ENCODE data around the gene FOXB1. TPM values are rescaled to one million over a fixed set of nuclear protein-coding genes. Genes with fewer than 3 reads are reported as not detected.

The FOXB1 gene
- total RNA-seq, 1 experiment from 2014 or later: 0.64 TPM

DNA sequence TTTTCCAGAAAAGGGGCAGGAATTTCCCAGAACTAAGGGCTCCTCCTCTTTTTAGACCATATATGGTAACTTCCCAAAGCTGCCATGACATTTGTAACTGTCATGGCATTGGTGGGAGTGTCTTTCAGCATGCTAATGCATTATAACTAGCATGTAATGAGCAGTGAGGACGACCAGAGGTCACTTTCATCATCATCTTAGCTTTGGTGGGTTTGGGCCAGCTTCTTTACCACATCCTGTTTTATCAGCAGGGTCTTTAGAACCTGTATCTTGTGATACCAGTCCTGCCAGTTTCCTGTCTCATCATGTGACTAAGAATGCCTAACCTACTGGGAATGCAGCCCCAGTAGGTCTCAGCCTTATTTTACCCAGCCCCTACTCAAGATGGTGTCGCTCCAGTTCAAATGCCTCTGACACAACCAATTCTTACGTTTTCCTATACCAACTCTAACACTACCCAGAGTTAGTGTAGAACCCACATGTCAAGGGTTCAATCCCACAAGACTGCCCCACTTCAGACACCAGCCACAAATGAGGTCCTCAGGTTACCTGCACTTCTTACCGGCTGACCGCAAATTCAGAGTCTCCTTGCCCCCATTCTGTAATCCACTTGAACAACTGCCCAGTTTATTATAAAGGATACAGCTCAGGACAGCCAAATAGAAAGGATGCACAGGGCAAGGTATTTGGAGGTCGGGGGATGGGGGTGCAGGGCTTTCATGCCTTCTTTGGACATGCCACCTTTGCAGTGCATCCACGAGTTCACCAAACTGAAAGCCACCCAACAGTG lies 17.7 kb downstream of the FOXB1 start:
- intact Hi-C loops (cut with micrococcal nuclease; ENCODE audit: unreplicated experiment): no loop called here
- TF ChIP-seq TCF7L2 (IDR thresholded peaks at IDR 0.05; ENCODE audit: low read depth, low read length) (no peak), SIN3A (IDR thresholded peaks at IDR 0.05; ENCODE audit: borderline replicate concordance, insufficient read depth, low read depth, low read length) (no peak), POLR2AphosphoS5 (IDR thresholded peaks at IDR 0.05; ENCODE audit: low read depth, low read length) (no peak)
- TF ChIP-seq, protein P1, sequence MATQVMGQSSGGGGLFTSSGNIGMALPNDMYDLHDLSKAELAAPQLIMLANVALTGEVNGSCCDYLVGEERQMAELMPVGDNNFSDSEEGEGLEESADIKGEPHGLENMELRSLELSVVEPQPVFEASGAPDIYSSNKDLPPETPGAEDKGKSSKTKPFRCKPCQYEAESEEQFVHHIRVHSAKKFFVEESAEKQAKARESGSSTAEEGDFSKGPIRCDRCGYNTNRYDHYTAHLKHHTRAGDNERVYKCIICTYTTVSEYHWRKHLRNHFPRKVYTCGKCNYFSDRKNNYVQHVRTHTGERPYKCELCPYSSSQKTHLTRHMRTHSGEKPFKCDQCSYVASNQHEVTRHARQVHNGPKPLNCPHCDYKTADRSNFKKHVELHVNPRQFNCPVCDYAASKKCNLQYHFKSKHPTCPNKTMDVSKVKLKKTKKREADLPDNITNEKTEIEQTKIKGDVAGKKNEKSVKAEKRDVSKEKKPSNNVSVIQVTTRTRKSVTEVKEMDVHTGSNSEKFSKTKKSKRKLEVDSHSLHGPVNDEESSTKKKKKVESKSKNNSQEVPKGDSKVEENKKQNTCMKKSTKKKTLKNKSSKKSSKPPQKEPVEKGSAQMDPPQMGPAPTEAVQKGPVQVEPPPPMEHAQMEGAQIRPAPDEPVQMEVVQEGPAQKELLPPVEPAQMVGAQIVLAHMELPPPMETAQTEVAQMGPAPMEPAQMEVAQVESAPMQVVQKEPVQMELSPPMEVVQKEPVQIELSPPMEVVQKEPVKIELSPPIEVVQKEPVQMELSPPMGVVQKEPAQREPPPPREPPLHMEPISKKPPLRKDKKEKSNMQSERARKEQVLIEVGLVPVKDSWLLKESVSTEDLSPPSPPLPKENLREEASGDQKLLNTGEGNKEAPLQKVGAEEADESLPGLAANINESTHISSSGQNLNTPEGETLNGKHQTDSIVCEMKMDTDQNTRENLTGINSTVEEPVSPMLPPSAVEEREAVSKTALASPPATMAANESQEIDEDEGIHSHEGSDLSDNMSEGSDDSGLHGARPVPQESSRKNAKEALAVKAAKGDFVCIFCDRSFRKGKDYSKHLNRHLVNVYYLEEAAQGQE (IDR thresholded peaks at IDR 0.05; ENCODE audit: insufficient read depth in 1 of 2, low read depth in 2 of 2, low read length in 1 of 2): no peak
- TF ChIP-seq, protein P2, sequence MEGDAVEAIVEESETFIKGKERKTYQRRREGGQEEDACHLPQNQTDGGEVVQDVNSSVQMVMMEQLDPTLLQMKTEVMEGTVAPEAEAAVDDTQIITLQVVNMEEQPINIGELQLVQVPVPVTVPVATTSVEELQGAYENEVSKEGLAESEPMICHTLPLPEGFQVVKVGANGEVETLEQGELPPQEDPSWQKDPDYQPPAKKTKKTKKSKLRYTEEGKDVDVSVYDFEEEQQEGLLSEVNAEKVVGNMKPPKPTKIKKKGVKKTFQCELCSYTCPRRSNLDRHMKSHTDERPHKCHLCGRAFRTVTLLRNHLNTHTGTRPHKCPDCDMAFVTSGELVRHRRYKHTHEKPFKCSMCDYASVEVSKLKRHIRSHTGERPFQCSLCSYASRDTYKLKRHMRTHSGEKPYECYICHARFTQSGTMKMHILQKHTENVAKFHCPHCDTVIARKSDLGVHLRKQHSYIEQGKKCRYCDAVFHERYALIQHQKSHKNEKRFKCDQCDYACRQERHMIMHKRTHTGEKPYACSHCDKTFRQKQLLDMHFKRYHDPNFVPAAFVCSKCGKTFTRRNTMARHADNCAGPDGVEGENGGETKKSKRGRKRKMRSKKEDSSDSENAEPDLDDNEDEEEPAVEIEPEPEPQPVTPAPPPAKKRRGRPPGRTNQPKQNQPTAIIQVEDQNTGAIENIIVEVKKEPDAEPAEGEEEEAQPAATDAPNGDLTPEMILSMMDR (IDR thresholded peaks at IDR 0.05): no peak
- ATAC-seq: no peak

DNA sequence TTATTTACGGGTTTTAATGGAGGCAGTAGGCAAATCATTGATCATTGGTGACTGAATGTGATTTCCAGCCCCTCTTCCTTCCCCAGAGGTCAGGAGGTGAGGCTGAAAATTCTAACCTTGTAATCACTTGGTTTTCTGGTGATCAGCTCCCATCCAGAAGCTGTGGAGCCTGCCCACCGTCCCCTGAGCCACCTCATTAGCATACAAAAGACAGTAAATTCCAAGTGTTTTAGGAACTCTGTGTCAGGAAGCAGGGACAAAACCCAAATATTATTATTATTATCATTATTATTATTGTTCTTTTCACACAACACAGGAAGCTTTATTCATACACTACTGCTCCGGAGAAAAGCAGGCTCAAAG lies 18.2 kb downstream of the FOXB1 start:
- in situ Hi-C loops (cut with HindIII; ENCODE audit: low pct_unique_long_range_greater_than_20kb, low sequenced_read_pairs): no loop called here
- DNase-seq (ENCODE audit: low read depth, low spot score) (no peak), ATAC-seq (no peak)
- no peak overlapping the region for H3K4me3 ChIP-seq (ENCODE audit: low read depth in 2 of 2, low read length in 2 of 2)
- no peak overlapping the region for H3K27ac ChIP-seq (ENCODE audit: low read length)
- H3K9me3 ChIP-seq (ENCODE audit: control insufficient read depth, insufficient read depth, low read depth, low read length): no peaks in the 10 kb centered on the region
- H3K4me1 ChIP-seq (ENCODE audit: control insufficient read depth, insufficient read depth, low read length): no peaks in the 10 kb centered on the region
- CTCF ChIA-PET: no interaction called here
- H3K27me3 ChIP-seq (ENCODE audit: control insufficient read depth, insufficient read depth, low read length): no peaks in the 10 kb centered on the region
- no peak for TF ChIP-seq TCF7L2 (IDR thresholded peaks at IDR 0.05; ENCODE audit: low read depth, low read length)
- TF ChIP-seq POLR2AphosphoS5 (IDR thresholded peaks at IDR 0.05; ENCODE audit: low read depth, low read length): no peak
- TF ChIP-seq, protein P2 (IDR thresholded peaks at IDR 0.05): no peak
- TF ChIP-seq, protein P1 (IDR thresholded peaks at IDR 0.05; ENCODE audit: insufficient read depth in 1 of 2, low read depth in 2 of 2, low read length in 1 of 2): no peak
- TF ChIP-seq SIN3A (IDR thresholded peaks at IDR 0.05; ENCODE audit: borderline replicate concordance, insufficient read depth, low read depth, low read length): no peak
- H3K36me3 ChIP-seq (ENCODE audit: control insufficient read depth, insufficient read depth, low read length): no peaks in the 10 kb centered on the region
- POLR2A ChIA-PET: interaction anchor here (0.5 kb wide), 1 partner anchor 34 kb away, joined by 13 read pairs; no protein-coding TSS in a partner anchor
- intact Hi-C loops (cut with micrococcal nuclease; ENCODE audit: unreplicated experiment): no loop called here
- no TSS peak for BruUV-seq (replicated peaks)

More for the DNA sequence above, 17.7 kb downstream of the FOXB1 start:
- no peak overlapping the region for H3K27ac ChIP-seq (ENCODE audit: low read length)
- ChIA-PET POLR2A (no interaction called here), CTCF (no interaction called here)
- DNase-seq (ENCODE audit: low read depth, low spot score): no peak
- no TSS peak for BruUV-seq (replicated peaks)
- no peak overlapping the region for H3K4me3 ChIP-seq (ENCODE audit: low read depth in 2 of 2, low read length in 2 of 2)
- H3K36me3 ChIP-seq (ENCODE audit: control insufficient read depth, insufficient read depth, low read length): no peaks in the 10 kb centered on the region
- no peaks in the 10 kb centered on the region for H3K27me3 ChIP-seq (ENCODE audit: control insufficient read depth, insufficient read depth, low read length)
- in situ Hi-C loops (cut with HindIII; ENCODE audit: low pct_unique_long_range_greater_than_20kb, low sequenced_read_pairs): no loop called here
- no peaks in the 10 kb centered on the region for H3K9me3 ChIP-seq (ENCODE audit: control insufficient read depth, insufficient read depth, low read depth, low read length)
- no peaks in the 10 kb centered on the region for H3K4me1 ChIP-seq (ENCODE audit: control insufficient read depth, insufficient read depth, low read length)

All from Panc1 (cell line).